T-helper 2 cell treated with Interferon-gamma antibody and Interleukin-4, amounts not matched to agents 100 ng/mL and 5 ng/mL, for 36 hours (primary cell): Measurements from ENCODE around the gene MICAL2. TPM values are rescaled to one million over a fixed set of nuclear protein-coding genes. Genes with fewer than 3 reads are reported as not detected.

Experiments used
- intact Hi-C: fragments of 100-400 bp; cut with micrococcal nuclease; formaldehyde crosslinking; loops from one replicate; pipeline ENCODE4 v1.15.1; 2023
- total RNA-seq: library from RNA; stranded (reverse); gene quantifications from 2 replicates; pipeline ENCODE4 v1.2.3, GENCODE V29; 2022

MICAL2 gene
- total RNA-seq, 1 donor from 2014 or later, result 95.7 TPM

- intact Hi-C loops, result loop anchor here (1.0 to 5.0 kb wide), 3 partner anchors 45 to 489 kb away; no protein-coding TSS in a partner anchor
These were observed 170.6 kb downstream of the MICAL2 start for GRCh38 chr11:12280838-12281565.

GRCh38 chr11:12281571-12282478, 171.4 kb downstream of the MICAL2 start:
- intact Hi-C loops, result loop anchor here (1.0 to 5.0 kb wide), 4 partner anchors 46 to 490 kb away; no protein-coding TSS in a partner anchor

GRCh38 chr11:12282676-12283075, 172.3 kb downstream of the MICAL2 start:
- intact Hi-C loops, result loop anchor here (2.0 to 5.0 kb wide), 2 partner anchors 352 to 490 kb away; no protein-coding TSS in a partner anchor

GRCh38 chr11:12284316-12285050, 174.1 kb downstream of the MICAL2 start:
- intact Hi-C loops, result loop anchor here (5.0 kb wide), 1 partner anchor 492 kb away; no protein-coding TSS in a partner anchor

- intact Hi-C loops, result no loop called here
These were observed 174.7 kb downstream of the MICAL2 start for GRCh38 chr11:12285106-12285505.

- intact Hi-C loops, result no loop called here
These were observed 175.4 kb downstream of the MICAL2 start for GRCh38 chr11:12285811-12286222.

DNA sequence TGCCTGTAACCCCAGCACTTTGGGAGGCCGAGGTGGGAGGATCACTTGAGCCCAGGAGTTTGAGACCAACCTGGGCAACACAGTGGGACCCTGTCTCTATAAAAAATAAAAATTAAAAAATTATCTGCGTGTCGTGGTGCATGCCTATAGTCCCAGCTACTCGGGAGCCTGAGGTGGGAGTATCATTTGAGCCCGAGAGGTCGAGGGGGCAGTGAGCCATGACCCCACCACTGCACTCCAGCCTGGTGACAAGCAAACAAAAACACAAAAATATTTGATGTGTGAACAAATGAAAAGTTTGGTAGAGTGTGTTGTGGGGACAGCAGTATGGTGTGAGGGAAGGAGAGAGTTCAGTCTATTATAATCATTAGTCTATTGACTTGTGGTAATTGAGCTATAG, 176.2 kb downstream of the MICAL2 start:
- intact Hi-C loops, result no loop called here

DNA sequence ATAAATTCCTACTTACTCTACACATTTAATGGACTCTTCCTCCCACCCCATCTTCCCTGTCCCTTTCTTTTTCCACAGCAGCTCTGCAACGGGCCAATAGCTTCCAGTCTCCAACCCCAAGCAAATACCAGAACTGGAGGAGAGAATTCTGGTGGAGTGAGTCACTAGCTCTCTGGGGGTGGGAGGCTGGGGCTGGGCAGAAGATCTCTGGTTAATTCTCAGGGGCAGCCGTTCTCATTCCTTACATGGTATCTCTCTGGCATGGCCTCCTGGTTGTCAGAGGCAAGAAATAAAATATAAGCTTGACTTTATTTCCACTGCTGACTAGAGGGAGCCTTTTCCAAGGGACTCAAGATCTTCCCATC, 176.6 kb downstream of the MICAL2 start:
- intact Hi-C loops, result no loop called here

DNA sequence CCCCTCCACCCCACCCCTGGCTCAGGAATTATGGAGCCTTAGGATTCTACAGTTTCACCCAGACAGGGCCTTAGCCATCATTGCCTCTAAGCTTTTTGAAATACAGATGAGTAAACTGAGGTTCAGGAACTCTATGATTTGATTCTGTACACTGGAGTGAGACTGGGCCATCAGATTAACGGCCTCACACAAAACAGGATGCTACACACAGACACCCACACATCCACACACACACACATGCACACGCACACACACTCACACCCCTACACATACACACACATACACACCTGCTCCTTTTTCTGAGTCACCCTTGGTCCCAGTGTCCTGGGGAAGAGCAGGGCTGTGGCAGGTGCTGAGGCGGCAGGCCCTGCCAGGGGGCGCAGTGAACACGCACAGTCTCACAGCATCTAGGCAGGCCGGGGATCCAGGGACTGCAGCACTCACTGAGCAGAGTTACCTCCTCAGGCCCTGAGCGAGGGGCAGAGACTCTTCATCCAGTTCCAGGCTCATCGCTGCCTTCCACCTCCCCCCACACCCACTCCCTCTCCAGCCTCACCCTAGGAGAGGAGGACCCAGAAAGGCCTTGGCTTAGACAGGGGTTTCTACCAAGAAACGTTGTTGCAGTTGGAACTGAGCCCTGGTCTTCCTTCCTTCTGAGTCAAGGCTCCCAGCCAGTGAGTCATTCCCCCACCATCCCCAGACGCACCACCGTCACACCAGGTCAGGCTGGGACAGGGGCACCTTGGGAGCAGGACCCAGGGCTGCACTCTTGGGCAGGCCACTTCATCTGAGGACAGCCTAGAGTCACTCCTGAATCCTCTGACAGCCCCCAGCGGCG, 177.2 kb downstream of the MICAL2 start:
- intact Hi-C loops, result loop anchor here (1.0 kb wide), 1 partner anchor 607 kb away; no protein-coding TSS in a partner anchor

GRCh38 chr11:12288212-12288930, 178.0 kb downstream of the MICAL2 start:
- intact Hi-C loops, result loop anchor here (1.0 kb wide), 1 partner anchor 606 kb away; no protein-coding TSS in a partner anchor

- intact Hi-C loops, result loop anchor here (1.0 kb wide), 1 partner anchor 605 kb away; no protein-coding TSS in a partner anchor
These were observed 178.7 kb downstream of the MICAL2 start for GRCh38 chr11:12288931-12289666.

DNA sequence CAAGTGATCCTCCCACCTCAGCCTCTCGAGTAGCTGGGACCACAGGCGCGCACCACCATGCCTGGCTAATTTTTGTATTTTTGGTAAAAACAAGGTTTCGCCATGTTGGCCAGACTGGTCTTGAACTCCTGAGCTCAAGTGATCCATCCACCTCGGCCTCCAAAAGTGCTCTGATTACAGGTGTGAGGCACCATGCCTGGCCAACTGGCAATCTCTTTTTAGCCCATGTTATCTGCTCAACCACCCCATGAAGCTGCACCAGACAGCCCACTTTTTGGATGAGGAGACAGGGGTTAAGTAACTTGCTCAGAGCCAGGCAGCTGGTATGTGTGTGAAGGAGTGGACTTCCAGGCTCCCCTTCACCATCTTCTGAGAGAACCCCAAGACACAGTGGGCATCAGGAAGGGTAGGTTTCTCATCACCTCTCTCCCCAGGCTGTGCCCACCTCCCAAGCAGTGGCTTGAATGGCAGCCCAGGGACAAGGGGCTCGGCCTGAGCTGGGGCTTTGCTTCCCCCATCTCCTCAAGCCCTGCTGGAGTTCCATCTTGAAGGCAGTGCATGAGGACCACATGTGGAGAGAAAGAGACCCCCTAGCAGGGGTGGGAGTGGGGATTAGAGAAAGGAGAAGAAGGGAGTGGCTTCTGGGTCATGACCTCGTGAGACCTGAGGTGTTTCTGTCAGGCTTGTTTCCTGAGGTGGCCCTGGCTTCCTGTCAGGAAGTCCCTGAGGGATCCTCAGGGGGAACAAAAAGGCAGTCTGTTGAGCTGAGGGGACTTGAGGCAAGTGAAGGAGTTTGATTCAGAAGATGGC, 179.5 kb downstream of the MICAL2 start:
- intact Hi-C loops, result no loop called here

DNA sequence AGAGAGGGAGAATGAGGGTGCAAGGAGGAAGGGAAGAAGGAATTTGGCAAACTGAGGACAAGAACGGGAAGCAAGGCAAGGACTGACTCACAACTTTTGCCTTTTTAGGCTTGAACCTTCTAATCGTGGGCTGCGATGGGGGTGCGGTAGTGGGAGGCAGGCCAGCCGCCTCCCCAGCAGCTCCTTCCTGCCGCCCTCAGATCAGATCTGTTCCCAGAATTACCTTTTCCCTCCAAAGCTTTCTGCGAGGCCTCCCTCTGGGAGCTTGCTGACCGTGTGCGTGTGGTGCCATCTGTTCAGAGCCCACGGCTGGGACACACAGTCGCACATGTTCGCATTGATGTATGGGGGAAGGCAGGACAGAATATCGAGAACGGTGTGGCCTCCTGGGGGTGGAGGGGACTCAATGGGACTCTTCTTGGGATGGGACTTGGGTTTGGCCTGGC, 180.1 kb downstream of the MICAL2 start:
- intact Hi-C loops, result no loop called here

DNA sequence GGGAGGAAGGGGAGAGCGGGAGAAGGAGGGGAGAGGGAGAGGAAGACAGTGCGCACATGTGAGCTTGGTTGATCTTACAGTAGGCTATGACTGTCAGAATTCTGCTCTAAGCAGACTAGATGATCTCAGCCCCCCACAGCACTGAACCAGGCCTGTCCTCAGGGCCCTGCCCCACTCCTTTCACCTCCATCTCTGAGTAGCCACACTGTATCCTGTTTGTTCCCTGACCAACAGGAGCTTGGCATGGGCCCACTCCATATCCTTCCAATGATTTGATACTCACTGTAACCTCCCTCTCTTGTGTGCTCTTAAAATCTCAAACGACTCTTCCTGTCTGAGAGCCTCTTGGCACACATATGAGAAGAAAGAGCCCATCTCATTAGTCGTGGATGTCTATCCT, 180.9 kb downstream of the MICAL2 start:
- intact Hi-C loops, result no loop called here

DNA sequence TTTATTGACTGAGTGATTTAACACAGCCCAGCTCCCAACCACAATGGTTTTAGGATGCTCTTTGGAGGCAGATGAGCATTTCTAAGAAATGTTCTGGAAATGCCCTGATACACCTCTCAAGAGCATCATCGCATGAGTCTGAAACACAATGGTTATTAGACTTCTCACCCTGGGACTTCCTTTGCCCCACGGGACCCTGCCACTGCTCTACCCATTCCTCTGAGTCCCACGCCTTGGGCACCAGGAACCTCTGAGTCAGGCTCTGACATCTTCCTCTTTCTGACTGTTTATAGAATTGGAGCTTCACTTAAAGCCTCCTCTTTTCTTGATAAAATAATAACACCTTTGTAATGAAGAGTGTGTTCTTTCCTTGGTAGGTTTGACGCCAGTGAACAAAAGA, 181.4 kb downstream of the MICAL2 start:
- intact Hi-C loops, result no loop called here

DNA sequence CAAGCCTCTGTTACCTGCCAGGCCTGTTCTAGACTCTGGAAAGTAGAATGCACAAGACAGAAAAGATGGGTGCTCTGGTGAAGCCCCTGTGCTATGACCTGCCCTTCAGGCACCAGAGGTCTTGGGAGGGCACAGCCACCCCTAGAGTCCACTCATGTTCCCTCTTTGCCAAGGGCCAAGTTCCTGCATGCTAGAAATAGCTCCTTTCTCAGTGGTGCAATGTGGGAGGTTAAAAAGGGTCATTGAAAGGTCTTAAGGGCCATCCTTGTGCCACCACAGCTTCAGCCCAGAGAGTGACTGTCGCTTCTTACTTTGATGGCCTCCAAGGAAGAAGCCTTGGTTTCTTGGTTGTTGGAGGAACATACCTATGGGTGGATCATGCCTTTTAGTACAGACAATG, 182.4 kb downstream of the MICAL2 start:
- intact Hi-C loops, result no loop called here

- intact Hi-C loops, result no loop called here
These were observed 183.1 kb downstream of the MICAL2 start for GRCh38 chr11:12293486-12293885.

DNA sequence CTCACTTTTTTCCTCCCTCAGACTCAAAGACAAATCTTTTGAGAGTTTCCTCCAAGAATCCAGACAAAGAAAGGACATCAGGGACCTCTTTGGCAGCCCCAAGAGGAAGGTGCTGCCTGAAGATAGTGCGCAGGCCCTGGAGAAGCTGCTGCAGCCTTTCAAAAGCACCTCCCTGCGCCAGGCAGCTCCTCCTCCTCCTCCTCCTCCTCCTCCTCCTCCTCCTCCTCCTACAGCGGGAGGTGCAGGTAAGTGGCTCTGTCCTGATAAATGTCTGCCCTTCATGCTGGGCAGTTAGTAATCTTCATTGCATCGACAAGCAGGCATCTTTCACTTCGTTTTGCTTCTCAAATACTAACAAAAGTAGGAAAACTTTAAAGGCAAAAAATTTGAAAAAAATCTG, 184.2 kb downstream of the MICAL2 start:
- intact Hi-C loops, result no loop called here
